HG03103 (cell line): ENCODE results near the gene LIM2.

ENCODE experiments used
- ATAC-seq: cut with Tn5 transposase; IDR thresholded peaks from one replicate; pipeline ENCODE4 v1.9.1; 2021; ENCODE audit warnings: low read depth; ENCODE audit not compliant: unreplicated experiment

The LIM2 gene

DNA sequence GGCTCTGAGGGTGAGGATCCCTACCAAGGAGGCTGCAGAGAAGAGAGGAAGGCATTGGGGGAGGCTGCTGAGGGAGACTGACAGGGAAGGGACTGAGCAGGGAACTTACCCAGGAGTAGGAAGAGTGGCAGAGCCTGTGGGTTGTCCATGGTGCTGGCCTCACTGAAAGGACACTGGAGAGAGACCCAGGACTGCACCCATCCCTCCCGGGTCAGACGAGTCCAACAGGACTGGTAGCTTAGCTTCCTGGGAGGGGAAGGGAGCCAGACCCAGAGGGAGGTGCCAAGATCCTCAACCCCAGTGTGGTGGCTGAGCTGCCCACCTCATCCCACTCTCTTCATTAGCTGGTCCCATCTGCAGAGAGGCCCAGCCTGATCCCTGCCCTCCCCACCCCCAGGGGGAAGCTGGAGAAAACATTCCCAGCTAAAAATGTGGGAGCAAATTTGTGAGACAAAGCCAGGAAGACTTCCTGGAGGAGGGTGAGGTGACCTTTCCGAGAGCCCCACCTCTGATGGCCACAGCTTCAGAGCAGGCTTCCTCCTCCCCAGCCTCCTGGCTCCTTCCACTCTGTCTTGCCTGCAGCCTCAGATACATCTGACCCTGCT lies 45.7 kb downstream of the LIM2 start, which contains the start of gene VSIG10L:
VSIG10L (minus strand) TSS at position 164 of the 605 bp plus-strand sequence; CDS start at position 149, 15 bp downstream.
- no peak for ATAC-seq

GRCh38 chr19:51341066-51341465 lies 46.7 kb downstream of the LIM2 start:
- ATAC-seq = no peak

DNA sequence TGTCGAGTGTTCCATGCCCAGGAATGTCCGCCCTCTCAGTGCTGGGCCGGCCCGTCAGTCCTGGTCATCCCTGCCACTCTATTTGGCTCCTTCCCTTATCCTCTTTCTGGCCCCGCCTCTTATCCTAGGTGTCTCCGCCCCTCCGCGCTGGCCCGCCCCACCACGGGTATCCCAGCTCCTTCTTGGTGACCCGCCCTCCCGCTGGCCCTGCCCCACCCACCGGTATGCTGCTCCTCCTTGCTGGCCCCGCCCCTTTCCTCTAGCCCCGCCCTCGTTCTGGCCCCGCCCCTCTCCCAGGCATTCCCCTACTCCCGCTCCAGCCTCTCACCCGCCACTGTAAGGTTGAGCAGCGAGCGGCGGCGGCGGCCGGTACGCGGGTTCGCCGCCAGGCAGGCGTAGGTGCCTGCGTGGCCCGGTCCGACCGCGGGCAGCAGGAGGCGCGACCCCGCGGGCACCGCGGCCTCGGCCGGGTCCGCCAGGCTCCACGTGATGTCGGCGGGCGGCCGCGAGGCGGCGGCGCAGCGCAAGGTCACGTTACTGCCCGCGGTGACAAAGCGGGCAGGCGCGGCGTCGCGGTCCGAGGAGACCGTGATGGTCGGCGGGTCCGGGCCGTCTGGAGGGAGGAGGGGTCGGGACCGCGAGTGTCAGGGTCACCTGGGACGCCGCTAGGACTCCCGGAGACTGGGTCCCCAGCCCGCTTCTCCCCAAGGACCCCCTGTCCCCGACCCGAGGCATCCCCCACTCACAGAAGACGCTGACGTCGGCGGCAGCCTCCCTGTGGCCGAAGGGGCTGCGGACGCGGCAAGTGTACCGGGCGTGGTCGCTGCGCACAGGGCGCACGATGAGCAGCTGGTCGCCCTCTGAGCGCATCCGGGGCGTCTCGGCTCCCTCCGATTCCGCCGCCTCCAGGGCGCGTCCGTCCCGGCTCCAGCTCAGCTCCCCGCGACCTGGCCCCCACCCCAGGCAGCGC lies 47.8 kb downstream of the LIM2 start:
- peak; percentile 57 for ATAC-seq

DNA sequence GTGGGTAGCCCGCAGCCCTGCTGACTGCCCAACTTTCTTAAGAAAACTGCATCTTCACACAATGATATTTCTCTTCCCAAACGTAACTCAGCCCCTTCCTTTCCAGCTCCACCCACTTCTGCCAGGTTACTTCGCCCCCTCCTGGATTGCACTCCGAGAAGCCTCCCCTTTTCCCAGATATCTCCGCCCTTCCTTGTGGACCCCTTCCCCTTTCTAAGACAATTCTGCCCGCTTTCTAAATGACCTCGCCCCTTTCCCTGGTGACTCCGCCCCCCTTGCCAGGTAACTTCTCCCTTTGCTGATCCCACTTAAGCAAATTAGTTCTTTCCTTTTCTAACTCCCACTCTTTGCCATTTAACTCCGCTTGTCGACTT lies 48.5 kb downstream of the LIM2 start:
- peak; percentile 2 for ATAC-seq

- ATAC-seq = no peak
Observed at GRCh38 chr19:51338563-51339312, 49.0 kb downstream of the LIM2 start.

DNA sequence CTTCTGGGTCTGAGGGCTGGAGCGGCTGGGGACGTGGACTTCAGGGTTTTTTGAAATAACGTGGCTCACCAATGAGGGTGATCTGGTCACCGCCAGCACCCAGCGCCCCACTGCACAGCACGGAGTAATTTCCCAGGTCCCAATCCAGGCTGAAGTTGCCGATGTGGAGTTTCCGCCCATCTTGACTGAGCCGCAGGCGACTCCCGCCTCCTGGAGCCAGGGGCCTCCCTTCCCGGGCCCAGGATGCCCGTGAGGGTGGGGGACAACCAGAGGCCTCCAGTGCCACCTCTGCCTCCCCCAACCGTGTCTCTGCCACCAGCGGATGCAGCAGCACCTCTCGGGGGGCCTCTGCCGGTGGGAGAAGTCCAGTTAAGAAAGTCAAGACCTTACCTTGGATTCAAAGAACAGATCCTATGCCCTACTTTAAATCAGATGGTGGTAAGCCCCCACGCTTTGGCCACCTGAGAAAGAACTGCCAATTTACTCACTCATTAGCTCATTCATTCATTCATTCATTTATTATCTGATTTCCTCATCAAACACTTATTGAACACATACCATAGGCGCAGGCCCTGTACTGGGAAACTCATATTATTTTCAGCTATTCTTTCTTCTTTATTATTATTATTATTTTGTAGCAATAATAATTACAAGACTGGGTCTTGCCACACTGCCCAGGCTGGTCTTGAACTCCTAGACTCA lies 49.8 kb downstream of the LIM2 start:
- no peak for ATAC-seq

DNA sequence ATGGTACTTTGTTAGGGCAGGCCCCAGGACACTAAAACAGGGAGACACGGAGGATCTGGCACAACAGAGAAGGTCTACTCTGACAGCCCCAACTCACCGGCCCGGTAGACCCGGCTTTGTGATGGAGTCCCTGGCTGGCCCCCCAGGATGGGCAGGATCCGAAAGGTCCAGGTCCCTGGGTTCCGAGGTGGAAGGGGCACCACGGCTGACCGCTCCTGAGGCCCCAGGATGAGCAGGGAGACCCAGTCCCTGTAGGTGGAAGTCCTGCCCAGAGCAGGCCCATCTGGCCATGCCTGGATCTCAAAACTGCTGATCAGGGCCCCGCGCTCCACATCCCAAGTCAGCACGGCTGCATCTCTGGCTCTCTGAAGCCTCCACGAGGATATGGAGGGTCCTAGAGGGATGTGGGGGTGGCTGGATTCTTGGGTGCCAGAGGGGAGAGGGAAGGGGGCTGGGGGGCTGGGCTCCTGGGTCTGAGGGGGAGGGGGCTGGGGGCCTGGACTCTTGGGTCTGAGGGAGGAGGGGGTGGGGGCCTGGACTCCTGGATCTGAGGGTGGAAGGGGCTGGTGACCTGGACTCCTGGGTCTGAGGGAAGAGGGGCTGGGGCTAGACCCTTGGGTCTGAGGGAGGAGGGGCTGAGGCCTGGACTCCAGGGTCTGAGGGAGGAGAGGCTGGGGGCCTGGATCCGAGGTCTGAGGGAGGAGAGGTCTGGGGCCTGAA lies 50.5 kb downstream of the LIM2 start:
- no peak for ATAC-seq

DNA sequence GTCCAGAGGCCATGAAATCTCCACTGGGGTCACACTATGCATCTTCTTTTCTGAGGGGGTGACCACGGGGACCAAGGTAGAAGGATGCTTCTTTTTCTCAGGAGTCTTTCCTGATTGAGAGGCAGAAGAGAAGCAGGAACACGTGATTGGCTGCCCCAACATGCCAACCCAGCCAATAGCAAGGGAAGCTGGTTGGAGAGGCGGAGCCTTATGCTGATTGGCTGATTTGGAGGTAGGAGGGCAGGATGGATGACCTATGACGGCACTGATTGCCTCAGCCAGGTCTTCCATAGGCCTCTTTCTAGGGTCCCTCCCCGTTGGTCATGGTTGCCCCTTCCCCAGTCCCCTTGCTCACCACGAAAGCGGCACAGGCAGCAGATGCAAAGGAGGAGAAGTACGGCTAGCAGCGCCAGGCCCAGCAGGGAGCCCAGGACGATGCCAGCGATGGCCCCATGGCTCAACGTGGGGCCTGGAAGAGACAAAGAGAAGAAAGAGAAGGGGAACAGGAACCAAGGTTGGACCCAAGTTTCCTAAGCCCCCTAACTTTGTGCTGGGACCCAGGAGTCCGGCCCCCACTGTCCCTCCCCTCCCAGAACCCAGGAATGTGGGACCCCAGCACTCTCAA lies 53.8 kb downstream of the LIM2 start:
- no peak for ATAC-seq

DNA sequence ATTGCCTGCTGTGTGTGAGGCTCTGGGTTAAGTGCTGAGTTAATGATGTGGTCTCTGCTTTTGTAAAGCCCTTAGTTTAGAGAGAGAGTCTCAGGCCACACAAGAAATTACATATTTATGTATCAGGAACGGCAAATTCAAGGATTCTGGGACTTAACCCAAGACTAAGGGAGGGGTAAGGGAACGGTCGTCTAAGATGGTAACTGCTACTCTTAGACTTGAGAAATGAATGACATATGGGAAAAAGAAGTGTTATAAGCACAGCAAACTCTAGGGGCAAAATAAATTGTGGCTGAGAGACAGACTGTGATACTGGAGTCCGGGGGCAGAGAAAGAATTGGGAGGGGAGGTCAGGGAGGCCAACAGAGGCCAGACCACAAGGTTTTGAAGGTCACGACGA lies 56.1 kb downstream of the LIM2 start:
- no peak for ATAC-seq

DNA sequence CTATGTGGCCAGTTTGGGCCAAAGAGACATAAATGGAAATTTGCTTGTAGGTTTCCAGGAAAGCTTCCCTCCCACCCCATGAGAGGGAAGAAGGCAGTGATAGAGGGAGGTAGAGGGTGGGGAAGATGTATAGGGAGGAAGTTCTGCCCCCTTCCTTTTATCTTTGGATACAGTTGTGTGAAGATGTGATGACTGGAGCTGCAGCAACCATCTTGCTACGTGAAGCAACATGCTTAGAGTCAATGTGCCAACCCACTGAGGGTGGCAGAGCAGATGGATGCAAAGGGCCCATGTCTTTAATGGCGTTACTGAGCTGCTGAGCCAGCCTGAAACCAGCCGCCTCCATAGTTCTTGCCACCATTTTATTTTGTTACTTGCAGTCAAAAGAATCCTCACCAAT lies 56.6 kb downstream of the LIM2 start:
- no peak for ATAC-seq

GRCh38 chr19:51330366-51330765 lies 57.4 kb downstream of the LIM2 start:
- no peak for ATAC-seq
